ENCODE results near the gene SHC1.
"Not testable (repeated sequence)": the region's sequence is repeated elsewhere in the genome, so short reads cannot be mapped to it uniquely, and the experiment has no call there.

SHC1 gene

DNA sequence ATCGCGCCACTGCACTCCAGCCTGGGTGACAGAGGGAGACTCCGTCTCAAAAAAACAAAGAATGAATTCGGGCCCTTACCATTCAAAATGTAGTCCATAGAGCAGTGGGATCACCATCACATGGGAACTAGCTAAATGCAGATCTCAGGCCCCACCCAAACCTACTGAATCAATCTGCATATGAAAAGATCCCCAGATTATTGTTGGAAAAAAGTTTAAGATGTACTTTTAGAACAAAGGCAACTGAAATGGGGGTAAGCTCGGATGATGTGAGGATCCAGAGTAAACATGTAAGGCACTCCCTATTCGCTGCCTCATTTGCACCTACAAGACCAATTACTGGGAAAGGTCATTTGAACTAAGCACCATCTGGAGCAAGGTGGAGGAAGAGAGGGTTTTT lies 11.8 kb upstream of the SHC1 start:
- TF ChIP-seq, protein P1, sequence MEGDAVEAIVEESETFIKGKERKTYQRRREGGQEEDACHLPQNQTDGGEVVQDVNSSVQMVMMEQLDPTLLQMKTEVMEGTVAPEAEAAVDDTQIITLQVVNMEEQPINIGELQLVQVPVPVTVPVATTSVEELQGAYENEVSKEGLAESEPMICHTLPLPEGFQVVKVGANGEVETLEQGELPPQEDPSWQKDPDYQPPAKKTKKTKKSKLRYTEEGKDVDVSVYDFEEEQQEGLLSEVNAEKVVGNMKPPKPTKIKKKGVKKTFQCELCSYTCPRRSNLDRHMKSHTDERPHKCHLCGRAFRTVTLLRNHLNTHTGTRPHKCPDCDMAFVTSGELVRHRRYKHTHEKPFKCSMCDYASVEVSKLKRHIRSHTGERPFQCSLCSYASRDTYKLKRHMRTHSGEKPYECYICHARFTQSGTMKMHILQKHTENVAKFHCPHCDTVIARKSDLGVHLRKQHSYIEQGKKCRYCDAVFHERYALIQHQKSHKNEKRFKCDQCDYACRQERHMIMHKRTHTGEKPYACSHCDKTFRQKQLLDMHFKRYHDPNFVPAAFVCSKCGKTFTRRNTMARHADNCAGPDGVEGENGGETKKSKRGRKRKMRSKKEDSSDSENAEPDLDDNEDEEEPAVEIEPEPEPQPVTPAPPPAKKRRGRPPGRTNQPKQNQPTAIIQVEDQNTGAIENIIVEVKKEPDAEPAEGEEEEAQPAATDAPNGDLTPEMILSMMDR (IDR thresholded peaks at IDR 0.05; ENCODE audit: low read depth, low read length): no peak
- peak overlapping the region; percentile 91 for H3K27ac ChIP-seq
- H3K36me3 ChIP-seq: peaks cover 51% of the 10 kb centered on the region
- H3K9me3 ChIP-seq (ENCODE audit: severe bottlenecking): no peaks in the 10 kb centered on the region
- no peak for DNase-seq
- H3K27me3 ChIP-seq (ENCODE audit: insufficient read depth, low read depth, severe bottlenecking): no peaks in the 10 kb centered on the region
- peak overlapping the region; percentile 68 for H3K4me3 ChIP-seq (ENCODE audit: low read depth, low read length)

DNA sequence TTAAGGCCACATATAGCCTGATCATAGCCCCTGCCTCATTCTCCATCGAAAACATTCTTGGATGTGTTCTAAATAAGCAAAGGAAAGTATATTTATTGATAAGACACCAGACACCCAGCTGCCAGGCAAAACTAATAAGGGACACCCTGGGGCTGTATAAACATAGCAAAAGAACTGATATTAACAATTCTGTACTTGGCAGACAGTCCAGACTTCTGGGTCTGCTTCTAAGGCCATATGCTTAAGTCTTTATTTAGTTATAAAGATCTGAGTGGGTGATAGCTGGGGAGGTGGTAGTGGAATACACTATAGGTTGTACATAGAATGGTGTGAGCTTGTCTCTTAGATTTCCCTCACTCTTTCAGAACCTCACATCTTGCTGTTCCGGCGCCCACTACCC lies 7.8 kb upstream of the SHC1 start:
- Histone ChIP-seq H3K4me3 (ENCODE audit: low read depth, low read length) (no peak overlapping the region), H3K27me3 (ENCODE audit: insufficient read depth, low read depth, severe bottlenecking) (no peaks in the 10 kb centered on the region), H3K36me3 (peaks cover 43% of the 10 kb centered on the region), H3K27ac (no peak overlapping the region), H3K9me3 (ENCODE audit: severe bottlenecking) (no peaks in the 10 kb centered on the region)
- TF ChIP-seq, protein P1 (IDR thresholded peaks at IDR 0.05; ENCODE audit: low read depth, low read length): no peak
- no peak for DNase-seq

DNA sequence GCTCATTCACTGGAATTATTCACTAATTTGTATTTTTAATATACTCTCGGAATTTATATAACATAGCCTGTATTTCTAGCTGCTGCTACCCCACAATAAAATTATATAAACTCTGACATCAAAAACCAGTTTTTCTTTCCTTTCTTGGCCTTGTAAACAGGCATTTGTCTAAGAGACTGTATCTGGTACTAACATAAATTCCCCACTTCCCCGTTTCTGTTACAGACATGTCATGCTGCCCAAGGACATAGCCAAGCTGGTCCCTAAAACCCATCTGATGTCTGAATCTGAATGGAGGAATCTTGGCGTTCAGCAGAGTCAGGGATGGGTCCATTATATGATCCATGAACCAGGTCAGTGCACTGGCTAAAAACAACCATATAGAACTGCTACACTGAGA lies 7.2 kb upstream of the SHC1 start:
- not testable (repeated sequence) for DNase-seq; H3K27ac ChIP-seq; H3K27me3 ChIP-seq (ENCODE audit: insufficient read depth, low read depth, severe bottlenecking); H3K9me3 ChIP-seq (ENCODE audit: severe bottlenecking); H3K4me3 ChIP-seq (ENCODE audit: low read depth, low read length)
- H3K36me3 ChIP-seq: peaks cover 43% of the 10 kb centered on the region

DNA sequence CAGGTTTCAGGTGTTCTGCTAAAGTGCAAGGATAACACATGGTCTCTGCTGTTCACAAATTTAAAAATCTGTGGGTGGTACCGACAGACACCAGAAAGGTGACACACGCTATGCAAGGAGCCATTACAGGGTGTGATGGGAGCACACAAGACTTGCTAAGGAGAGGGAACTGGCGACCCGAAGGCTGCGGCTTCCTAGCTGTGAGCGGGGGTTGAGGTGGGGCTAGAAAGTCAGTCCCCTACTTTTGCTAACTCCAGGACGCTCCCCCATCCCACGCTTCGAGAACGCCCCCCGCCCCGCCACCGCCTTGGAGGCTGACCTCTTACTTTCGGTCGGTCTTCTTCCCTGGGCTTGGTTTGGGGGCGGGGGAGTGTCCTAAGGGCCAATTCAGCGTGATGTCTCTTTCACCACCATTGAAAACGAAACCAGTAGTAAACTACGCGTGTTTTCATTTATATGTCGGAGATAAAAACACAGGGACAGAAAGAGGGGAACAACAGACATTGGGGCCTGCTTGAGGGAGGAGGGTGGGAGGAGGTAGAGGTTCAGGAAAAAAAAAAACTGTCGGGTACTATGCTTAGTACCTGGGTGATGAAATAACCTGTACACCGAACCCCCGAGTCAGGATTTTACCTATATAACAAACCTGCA lies 5.0 kb upstream of the SHC1 start:
- Histone ChIP-seq H3K4me3 (ENCODE audit: low read depth, low read length) (peak overlapping the region; percentile 55), H3K9me3 (ENCODE audit: severe bottlenecking) (no peaks in the 10 kb centered on the region), H3K36me3 (peaks cover 35% of the 10 kb centered on the region), H3K27ac (peak overlapping the region; percentile 89), H3K27me3 (ENCODE audit: insufficient read depth, low read depth, severe bottlenecking) (no peaks in the 10 kb centered on the region)
- TF ChIP-seq, protein P1 (IDR thresholded peaks at IDR 0.05; ENCODE audit: low read depth, low read length): no peak
- peak; percentile 63 for DNase-seq

DNA sequence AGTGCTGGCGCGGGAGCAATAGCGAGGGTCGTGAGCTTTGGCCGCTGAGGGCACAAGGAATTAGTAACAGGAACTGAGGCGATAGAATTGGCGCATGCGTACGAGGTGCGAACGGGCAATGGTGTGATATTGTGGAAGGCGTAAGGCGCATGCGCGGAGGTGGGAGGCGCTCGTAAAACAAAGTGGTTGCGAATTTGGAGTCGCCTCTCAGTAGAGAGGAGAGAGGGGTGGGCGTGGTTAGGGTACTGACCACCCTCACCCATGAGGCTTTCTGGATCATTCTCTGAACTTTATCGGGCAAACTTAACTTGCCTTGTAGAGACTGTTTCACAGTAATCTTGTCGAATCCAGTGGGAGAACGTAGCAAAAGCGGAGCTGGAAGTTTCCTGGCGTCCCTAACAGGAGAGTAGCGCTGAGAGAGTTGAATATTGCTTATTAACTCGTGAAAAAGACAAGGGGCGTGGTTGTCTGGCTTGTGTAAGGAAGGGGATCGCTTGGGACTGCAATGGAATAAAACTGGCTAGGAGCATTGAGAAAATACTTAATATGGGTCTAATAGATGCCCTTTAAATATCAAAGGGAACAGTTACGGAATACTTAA lies 4.4 kb upstream of the SHC1 start:
- H3K27me3 ChIP-seq (ENCODE audit: insufficient read depth, low read depth, severe bottlenecking): no peaks in the 10 kb centered on the region
- peak; percentile 100 for DNase-seq
- TF ChIP-seq, protein P1 (IDR thresholded peaks at IDR 0.05; ENCODE audit: low read depth, low read length): no peak
- peak overlapping the region; percentile 55 for H3K4me3 ChIP-seq (ENCODE audit: low read depth, low read length)
- H3K36me3 ChIP-seq: peaks cover 29% of the 10 kb centered on the region
- peak overlapping the region; percentile 89 for H3K27ac ChIP-seq
- H3K9me3 ChIP-seq (ENCODE audit: severe bottlenecking): no peaks in the 10 kb centered on the region

DNA sequence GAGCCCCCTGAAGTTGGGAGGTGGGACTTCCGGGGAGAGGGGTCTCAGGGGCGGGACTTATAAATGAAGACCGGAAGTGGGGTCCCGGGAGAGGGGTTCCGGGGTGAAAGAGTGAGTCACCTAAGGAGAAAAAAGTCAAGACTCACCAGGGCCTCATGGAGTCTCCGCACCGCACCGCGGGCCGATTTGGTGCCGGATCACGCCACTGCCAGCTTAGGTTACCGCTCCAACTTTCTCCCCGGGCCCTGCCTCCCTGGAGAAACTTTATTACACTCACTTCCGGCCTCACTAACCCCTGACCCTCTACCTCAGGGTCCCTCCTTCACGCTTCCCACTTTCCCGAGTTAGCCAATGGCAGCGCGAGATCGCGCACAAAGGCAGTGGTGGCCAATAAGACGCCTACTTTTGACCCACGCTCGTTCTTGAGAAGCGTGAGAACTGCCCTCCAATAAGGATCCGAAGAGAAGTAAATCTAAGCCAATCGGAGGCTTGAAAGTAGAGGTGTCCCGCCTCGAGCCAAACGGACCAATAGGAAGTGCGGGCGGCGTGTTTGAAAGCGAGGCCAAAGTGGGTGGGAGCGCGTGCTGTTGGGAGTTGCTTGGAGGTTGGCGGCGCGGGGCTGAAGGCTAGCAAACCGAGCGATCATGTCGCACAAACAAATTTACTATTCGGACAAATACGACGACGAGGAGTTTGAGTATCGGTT lies 3.7 kb upstream of the SHC1 start, which contains the start of gene CKS1B:
Gene CKS1B (plus strand): TSS at position 580 of the 706 bp plus-strand sequence. CDS start 65 bp downstream, at position 645.
- TF ChIP-seq, protein P1 (IDR thresholded peaks at IDR 0.05; ENCODE audit: low read depth, low read length): no peak
- Histone ChIP-seq H3K36me3 (peaks cover 22% of the 10 kb centered on the region), H3K27ac (peak within 1 kb of the TSS; percentile 89), H3K27me3 (ENCODE audit: insufficient read depth, low read depth, severe bottlenecking) (no peaks in the 10 kb centered on the region), H3K4me3 (ENCODE audit: low read depth, low read length) (peak within 1 kb of the TSS; percentile 55), H3K9me3 (ENCODE audit: severe bottlenecking) (no peaks in the 10 kb centered on the region)
- DNase-seq: peak; percentile 100
